Kidney capillary endothelial cell (primary cell): Measurements from ENCODE around the gene MED26.

Experiments
- DNase-seq: peaks from one replicate; pipeline ENCODE4 v3.0.0-alpha.2; 2018; ENCODE audit warnings: low spot score

MED26 gene

DNA sequence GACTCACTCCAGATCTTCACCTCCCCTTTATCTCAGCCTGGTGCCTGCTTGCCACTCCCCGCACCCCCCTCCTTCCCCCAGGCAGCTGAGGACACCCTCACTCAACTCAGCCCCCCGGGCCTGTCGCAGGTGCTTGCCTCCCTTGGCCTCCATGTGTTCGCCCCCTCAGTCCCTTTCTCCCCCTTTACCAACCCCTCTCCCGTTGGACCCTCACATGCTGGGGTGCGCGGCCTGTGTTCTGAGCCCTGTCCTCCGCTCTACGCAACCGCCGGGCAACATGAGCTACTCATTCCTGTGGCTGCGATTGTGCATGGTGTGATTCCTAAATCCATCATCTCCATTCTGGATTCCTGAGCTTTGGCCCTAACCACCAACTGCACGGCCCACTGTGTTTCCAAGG lies 90.9 kb downstream of the MED26 start:
- DNase-seq = no peak

DNA sequence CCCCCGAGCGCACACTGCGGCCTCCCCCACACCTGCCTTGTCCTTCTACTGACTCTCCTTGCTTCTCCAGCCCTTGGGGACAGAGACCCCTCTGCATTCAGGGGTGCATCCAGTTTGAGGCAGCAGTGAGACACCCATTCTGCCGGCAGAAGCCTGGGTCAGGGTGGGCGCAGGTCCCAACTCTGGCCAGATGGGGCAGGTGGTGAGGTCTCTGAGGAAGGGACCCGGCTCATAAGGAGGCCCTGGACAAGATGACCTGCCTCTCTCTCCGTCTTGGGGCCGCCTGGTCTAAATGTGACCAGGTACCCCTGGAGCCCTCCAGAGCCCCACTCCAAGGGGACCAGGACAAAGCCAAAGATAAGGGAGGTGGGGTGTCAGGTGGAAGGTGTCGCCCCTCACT lies 91.9 kb downstream of the MED26 start:
- no peak for DNase-seq

DNA sequence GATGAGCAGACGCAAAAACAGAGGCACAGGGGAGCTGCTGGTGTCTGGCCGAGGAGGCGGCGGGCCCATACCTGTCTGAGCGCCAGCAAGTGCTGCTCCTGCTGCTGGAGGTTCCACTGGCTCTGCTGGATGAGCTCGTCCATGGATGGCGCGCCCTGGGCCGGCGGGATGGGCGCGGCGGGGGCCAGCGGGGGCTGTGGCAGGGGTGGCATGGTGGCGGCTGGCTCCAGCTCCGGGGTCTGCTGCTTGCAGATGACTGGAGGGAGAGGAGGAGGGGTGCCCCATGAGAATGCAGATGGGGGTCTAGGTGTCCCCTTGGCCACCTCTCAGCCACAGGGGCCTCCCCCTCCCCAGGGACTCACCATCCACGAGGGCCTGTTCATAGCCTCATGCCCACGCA lies 92.6 kb downstream of the MED26 start:
- no peak for DNase-seq

DNA sequence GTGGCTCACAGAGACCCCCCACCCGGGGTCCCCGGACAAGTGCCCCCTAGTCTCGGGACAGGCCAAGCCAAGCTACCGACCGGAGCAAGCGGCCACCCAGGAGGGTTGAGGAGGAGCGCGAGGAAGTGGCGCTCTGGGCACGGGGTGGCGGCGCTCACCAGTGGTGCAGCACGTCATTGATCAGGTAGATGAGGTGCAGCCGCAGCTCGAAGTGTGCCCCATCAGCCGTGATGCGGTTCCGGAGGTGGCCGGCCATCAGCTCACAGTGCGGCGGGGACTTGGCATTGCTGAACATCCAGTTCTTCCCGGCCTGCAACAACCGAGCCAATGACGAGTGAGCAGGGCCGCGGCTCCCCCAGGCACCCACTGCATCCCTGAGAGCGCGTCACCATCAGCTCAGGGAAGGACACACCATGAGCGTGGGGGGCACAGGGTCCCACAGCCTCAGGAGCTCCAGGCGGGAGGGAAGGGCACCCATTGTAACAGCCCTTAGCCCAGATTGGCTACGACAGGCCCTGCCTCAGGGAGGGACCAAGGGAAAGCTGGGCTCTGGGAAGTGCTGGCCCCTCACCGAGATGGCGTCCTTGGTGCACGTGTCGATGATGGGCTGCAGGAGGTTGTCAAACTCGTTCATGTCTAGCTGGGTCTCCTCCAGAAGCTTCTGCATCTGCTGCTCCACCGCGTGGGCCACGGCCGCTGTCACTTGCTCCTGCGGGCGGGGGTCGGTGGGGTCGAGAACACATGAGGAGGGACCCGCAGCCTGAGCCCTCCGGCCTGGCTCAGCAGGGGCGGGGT lies 95.4 kb downstream of the MED26 start:
- DNase-seq = no peak

- DNase-seq = no peak
Measured at GRCh38 chr19:16531380-16531669, 96.7 kb downstream of the MED26 start.

- DNase-seq = no peak
Measured at GRCh38 chr19:16530540-16531379, 97.2 kb downstream of the MED26 start.

DNA sequence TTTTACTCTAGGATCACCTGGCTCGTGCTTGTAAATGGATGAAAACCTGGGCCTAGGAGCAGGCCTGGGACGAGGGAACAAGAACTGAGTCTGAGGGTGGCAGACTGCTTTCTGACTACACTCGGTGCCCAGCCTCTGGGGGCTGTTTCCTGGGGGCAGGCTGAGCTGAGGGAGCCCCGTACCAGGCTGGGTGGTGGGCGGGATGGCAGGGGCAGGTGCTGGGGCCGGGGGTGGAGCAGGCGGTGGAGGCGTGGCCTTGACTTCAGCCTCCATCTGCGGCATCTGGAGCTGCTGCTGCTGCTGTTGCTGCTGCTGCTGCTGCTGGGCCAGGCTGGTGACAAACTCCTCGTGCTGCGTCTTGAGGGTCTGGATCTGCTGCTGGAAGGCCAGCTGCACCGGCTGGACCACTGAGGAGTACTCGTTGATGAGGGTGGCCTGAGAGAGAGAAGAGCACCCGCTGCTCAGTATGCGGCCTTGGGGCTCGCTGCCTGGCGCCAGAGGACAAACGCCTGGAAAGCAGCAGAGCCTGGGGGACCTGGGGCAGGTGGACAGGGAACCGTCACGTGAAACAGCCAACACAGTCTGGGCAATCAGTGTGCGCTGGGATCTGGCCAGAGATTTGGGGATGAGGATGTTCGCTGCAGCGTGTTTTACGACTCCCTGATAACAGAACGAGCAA lies 98.4 kb downstream of the MED26 start:
- DNase-seq = no peak

- no peak for DNase-seq
Measured at GRCh38 chr19:16527971-16528521, 100.0 kb downstream of the MED26 start.

GRCh38 chr19:16527334-16527935 lies 100.6 kb downstream of the MED26 start:
- no peak for DNase-seq

- no peak for DNase-seq
Measured at GRCh38 chr19:16525751-16526481, 102.1 kb downstream of the MED26 start.

DNA sequence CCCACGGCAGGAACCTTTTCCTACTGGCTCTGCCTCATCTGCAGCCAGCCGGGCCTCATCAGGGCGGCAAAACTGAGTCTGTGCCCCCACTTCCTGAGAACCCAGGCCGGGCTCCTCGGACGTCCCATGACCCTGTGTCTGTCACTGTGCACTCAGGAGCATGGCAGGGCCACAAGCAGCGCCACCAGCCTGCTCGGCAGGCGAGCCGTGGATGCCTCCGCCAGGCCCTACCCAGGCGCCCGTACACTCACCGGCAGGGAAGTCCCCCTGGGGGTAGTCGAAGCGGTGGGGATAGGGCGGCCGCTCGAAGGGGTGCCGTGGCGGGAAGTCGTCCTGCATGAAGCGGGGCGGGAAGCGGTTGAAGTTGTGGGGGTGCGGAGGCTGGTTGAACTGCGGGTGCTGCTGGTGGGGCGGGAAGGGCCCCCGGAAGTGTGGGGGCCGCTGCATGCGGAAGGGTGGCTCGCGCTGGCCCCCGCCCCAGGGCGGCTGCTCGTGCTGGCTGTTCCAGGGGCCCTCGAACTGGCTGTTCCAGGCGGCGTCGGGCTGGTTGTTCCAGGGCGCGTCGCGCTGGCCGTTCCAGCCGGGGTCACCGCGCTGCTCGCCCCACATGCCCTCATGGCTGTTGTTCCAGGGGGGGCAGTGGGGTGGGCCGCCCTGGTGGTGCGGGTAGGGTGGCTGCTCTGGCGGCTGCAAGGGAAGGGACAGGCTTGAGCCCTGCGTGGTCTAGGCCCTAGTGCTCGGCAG lies 102.8 kb downstream of the MED26 start:
- DNase-seq = no peak
